SK-N-MC (cell line): Measurements from ENCODE around the gene NSMCE4A.

ENCODE experiments used
- EZH2 ChIP-seq: fragments of 200-600 bp; sonication (generic); IDR thresholded peaks from one replicate; pipeline ENCODE4 v1.6.1; 2017; ENCODE audit warnings: antibody characterized with exemption
- FOXP2 ChIP-seq: optimal IDR thresholded peaks from 2 replicates; pipeline ENCODE3; 2011; ENCODE audit warnings: mild to moderate bottlenecking, moderate library complexity; ENCODE audit not compliant: insufficient read depth; ENCODE audit errors: extremely low read length, control extremely low read depth
- POLR2AphosphoS5 ChIP-seq: IDR thresholded peaks from 2 replicates; pipeline ENCODE4 v1.6.1; 2012; ENCODE audit warnings: mild to moderate bottlenecking, low read depth, low read length, borderline replicate concordance

DNA sequence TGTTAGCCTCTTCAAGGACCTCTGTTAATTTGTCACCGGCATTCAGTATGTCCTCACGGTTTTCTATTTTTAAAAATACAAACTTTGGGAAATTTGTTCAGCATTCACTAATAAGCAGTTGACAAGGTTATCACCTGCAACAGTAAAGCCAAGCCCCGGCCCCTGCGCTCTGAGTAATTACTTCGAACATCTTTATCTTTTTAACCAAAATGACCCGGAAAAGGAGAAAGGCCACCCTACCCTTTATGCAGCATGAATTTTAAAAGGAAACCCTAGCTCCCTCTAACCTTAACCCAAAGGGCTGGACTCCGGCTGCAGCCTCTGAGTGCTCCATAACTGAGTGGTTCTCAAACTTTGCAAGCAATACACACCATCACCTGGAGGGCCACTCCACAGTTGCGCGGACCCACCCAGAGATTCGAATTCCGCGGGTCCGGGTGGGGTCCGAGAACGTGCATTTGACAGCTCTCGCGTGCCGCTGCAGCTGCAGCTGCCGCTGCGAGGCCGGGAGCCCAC lies 940 bp downstream of the NSMCE4A start:
- TF ChIP-seq POLR2AphosphoS5 (no peak), EZH2 (no peak), FOXP2 (no peak)
